Measurements from ENCODE around the gene ABCA7. TPM values are rescaled to one million over a fixed set of nuclear protein-coding genes. Genes with fewer than 3 reads are reported as not detected.

Gene ABCA7
- total RNA-seq, 1 donor from 2014 or later: 0.78 TPM

DNA sequence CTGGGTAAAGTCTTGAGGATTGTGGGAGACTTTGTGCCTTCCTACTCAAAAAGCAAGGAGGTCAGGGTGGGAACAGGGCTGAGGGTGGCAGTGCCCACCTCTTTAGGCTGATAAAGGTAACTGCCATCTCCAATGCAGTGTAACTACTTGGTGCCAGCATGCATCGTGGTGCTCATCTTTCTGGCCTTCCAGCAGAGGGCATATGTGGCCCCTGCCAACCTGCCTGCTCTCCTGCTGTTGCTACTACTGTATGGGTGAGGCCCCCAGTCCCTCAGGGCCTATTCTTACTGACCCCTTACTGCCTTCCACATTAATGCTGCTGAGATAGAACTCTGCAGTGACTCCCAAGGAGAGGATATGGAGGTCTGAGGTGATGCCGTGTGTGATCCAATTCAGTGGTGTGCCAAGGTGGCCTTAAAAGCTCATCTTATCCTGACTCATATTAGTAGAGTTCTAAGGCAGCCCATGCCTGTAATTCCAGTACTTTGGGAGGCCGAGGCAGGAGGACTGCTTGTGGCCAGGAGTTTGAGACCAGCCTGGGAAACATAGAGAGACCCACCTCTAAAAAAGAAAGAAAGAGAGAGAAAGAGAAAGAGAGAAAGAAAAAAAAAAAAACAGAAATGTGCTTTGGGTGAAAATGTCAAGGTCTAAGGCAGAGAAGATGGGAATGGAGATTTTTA lies 17.4 kb downstream of the ABCA7 start:
- DNase-seq: no peak

DNA sequence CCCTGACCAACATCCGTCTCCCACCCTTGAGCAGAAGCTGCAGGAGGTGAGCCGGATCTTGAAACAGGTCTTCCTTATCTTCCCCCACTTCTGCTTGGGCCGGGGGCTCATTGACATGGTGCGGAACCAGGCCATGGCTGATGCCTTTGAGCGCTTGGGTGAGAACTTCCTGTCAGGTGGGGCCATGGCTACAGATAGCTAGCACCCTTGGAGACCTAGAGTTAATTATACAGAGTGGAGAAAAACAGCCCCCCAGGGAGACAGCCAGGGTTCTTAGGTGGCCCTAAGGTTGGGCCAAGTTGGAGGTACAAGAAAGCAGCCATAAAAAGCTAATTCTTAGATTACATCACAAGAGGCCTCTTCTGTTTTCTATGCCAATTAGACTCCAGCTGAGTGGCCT lies 18.2 kb downstream of the ABCA7 start:
- DNase-seq: no peak

DNA sequence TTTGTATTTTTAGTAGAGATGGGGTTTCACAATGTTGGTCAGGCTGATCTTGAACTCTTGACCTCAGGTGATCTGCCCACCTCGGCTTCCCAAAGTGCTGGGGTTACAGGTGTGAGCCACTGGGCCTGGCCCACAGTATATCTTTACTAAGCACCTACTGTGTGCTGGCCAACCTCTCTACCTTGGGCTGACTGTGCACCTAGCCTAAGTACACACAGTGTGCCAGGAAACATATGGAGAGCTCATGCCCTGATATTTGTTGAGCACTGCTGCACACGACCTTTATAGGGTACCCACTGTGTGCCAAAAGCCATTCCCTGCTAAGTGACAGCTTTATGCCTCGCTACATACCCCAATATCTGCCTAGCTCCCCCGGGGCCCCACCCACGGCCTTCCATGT lies 20.8 kb downstream of the ABCA7 start:
- DNase-seq: no peak

DNA sequence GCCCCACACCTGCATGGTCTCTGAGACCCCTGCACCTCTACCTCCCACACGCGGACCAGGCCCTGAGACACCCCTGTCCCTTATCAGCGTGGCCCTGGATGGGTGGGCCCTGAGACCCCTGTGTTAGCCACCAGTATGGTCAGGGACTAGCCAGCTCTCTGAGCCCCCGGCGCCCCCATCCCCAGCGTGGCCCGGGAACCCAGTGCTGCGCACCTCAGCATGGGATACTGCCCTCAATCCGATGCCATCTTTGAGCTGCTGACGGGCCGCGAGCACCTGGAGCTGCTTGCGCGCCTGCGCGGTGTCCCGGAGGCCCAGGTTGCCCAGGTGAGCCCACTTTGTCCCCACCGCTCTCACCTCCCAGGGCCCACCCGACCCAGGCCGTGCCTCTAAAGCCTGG lies 22.1 kb downstream of the ABCA7 start:
- DNase-seq: no peak

DNA sequence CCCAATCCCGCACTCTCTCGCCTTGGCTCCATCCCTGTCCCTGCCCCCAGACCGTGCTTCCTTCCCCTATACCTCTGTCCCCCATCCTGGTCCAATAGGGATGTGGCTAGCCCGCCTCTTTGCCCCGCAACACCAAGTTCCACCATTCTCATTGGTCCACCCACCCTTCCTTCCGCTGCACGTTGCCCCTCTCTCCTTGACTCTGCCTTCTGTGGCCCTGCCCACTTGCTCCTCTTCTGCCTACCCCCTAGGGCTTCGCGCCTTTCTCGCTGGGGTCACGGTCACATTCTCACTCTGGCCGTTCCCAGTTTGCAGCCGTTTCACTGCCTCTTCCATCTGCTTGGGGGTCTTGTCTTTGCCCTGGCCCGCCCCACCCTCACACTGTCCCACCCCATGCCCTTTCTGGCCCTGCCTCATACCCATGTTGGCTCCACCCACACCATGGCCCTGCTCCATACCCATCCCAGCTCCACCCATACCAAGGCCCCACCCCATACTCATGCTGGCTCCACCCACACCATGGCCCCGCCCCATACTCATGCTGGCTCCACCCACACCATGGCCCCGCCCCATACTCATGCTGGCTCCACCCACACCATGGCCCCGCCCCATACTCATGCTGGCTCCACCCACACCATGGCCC lies 22.6 kb downstream of the ABCA7 start:
- no peak for DNase-seq

DNA sequence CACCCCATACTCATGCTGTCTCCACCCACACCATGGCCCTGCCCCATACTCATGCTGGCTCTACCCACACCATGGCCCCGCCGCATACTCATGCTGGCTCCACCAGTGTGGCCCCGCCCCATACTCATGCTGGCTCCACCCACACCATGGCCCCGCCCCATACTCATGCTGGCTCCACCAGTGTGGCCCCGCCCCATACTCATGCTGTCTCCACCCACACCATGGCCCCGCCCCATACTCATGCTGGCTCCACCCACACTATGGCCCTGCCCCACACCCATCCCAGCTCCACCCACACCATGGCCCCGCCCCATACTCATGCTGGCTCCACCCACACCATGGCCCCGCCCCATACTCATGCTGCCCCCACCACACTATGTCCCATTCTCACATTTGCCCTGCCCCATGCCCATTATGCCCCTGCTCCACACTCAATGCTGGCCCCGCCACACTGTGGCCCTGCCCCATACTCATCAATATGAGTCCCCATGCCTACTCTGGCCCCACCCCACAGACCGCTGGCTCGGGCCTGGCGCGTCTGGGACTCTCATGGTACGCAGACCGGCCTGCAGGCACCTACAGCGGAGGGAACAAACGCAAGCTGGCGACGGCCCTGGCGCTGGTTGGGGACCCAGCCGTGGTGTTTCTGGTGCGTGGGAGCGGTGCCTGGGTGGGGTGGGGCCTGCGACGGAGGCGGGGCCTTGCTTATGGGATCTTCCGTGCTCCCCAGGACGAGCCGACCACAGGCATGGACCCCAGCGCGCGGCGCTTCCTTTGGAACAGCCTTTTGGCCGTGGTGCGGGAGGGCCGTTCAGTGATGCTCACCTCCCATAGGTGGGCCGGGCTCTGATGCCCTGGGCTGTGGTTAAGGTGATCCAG lies 23.4 kb downstream of the ABCA7 start:
- no peak for DNase-seq

DNA sequence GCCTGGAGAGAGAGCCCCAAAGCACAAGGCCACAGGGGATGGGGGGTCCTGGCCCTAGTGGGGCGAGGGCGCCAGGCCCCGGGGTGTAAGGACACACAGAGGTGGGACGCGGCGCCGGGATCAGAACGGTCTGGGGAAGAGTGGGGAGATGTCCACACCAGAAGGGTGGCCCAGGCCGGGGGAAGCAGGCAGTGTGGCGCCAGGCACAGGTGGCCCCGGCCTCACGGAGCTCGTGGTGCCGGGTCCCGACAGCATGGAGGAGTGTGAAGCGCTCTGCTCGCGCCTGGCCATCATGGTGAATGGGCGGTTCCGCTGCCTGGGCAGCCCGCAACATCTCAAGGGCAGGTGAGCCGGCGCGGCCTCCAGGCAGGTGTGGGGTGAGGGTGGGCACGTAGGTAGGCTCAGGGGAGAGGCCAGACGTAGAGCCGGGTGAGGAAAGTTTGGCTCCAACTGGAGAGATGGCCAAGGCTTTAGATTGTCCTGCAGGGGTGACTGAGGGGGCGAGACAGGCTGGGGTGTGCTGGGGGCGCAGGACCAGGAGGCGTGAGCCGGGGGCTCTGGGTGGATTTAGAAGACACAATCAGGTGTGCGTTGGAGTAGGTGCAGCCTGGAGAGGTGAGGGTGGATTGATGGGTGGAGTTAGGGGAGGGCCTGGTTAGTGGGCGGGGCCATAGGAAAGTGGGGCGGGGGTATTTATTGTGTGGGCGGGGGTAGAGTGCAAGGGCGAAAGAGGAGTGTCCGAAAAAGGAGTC lies 24.2 kb downstream of the ABCA7 start:
- DNase-seq: no peak

DNA sequence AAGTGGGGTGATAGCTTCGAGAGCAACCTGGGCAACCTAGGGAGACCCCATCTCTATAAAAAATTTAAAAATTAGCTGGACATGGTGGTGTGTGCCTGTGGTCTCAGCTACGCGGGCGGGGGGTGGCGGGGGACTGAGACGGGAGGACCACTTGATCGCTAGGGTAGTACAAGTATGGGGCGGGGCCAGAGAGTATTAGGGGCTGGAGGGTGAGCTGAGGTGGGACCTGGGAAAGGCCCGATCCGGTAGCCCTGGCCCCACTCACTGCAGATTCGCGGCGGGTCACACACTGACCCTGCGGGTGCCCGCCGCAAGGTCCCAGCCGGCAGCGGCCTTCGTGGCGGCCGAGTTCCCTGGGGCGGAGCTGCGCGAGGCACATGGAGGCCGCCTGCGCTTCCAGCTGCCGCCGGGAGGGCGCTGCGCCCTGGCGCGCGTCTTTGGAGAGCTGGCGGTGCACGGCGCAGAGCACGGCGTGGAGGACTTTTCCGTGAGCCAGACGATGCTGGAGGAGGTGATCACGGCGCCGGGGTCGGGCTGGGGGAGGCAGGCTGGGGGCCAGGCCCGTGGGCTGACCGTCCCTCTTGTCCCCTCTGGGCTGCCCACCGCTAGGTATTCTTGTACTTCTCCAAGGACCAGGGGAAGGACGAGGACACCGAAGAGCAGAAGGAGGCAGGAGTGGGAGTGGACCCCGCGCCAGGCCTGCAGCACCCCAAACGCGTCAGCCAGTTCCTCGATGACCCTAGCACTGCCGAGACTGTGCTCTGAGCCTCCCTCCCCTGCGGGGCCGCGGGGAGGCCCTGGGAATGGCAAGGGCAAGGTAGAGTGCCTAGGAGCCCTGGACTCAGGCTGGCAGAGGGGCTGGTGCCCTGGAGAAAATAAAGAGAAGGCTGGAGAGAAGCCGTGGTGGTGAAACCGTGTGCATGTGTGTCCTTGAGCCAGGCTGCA lies 25.0 kb downstream of the ABCA7 start:
- no peak for DNase-seq

DNA sequence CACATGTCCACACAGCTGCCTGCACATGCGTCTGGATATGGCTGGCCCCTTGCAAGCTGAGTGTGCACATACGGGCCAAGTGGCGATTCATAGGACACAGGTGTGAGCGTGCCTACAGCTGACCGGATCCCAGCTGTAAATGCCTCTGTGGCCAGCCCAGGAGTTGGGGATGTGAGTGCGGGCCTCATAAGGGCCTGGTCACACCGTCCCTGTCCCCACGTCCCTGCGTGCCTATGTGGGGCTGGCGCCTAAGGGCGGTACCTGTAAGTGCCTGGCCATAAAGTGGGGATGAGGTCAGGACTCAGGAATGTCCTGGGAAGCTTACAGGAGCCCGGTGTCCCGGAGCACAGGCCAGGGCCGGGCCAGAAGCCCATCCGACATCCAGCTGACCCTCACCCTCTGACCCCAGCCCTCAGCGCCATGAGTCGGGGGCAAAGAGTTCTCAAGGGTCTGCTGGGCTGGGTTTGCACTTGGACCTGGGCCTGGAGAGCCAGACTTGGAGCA lies 25.8 kb downstream of the ABCA7 start:
- no peak for DNase-seq

DNA sequence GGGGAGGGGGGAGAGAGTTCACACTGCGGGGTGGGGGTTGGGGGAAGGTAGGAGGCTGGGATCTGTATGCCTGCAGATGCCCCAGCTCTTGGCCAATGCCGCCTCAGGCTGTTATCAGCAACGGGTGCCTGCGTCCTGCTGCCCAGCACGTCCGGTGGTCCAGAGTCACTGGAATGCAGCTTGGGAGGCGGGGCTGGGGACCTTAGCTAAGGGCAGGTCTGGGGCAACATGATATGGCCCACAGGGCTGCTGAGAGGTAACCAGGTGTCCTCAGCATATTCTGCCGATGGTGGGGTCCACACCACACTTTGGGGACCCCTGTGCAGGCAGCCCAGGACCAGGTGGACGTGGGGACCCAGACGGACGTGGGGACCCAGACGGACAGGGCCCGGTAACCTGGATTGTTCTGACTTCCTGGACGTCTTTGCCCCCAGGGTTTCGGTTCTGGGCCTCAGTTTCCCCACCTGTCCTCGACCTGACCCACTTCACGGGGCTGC lies 26.4 kb downstream of the ABCA7 start:
- no peak for DNase-seq

DNA sequence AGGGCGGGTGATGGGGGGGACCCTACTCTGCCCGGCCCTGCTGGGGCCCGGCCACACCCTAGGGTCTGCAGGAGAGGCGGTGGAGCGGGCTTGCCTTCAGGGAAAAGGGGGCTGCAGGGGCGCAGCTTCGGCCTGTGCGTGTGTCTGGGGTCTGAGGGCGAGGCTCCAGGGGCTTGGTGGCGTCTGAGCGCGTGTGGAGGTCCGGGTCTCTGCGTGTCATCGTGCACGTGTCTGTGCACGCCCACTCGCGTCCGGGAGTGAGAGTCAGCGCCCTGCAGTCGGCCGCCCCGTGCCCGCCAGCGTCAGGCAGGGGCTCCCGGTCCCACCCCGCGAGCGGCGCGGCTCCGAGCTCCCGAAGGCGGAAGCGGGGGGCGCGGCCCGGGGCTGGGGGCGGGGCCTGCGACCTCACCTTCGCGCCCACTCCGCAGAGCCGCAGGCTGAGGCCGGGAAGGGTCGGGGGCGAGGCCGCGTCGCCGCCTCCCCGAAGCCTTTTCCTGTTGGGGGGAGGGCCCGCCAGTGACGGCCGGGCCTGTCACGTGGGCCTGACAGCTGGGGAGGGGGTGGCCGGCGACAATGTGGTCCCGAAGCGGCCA lies 26.9 kb downstream of the ABCA7 start, which contains the start of gene ARHGAP45:
Gene ARHGAP45 (plus strand): TSS at position 420 of the 593 bp plus-strand sequence. CDS start 239 bp downstream, outside the sequence.
- DNase-seq: no peak

DNA sequence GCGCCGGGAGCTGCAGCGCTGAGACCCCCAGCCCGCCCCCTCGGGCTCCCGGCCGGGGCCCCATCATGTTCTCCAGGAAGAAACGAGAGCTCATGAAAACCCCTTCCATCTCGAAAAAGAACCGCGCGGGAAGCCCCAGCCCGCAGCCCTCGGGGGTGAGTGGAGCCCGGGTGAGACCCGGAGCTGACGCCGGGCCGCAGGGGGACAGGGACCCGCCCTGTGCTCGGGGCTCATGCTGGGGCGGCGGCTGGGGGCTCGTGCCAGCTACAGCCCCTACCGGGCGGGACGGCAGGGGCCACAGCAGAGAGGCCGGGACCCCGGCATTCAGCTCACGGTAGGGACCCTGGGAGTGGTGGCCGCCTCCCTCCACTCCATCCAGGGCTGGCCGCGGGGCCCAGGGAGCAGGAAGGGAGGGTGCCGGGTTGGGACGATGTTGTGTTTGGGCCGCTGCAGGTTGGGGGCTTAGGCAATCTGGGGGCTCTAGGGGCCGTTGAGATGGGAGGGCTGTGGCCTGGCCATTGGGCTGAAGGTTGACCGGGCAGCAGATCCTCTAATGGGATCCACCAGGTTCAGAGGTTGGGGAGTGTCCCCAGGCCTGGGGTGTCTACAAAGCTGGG lies 27.5 kb downstream of the ABCA7 start:
- DNase-seq: no peak

DNA sequence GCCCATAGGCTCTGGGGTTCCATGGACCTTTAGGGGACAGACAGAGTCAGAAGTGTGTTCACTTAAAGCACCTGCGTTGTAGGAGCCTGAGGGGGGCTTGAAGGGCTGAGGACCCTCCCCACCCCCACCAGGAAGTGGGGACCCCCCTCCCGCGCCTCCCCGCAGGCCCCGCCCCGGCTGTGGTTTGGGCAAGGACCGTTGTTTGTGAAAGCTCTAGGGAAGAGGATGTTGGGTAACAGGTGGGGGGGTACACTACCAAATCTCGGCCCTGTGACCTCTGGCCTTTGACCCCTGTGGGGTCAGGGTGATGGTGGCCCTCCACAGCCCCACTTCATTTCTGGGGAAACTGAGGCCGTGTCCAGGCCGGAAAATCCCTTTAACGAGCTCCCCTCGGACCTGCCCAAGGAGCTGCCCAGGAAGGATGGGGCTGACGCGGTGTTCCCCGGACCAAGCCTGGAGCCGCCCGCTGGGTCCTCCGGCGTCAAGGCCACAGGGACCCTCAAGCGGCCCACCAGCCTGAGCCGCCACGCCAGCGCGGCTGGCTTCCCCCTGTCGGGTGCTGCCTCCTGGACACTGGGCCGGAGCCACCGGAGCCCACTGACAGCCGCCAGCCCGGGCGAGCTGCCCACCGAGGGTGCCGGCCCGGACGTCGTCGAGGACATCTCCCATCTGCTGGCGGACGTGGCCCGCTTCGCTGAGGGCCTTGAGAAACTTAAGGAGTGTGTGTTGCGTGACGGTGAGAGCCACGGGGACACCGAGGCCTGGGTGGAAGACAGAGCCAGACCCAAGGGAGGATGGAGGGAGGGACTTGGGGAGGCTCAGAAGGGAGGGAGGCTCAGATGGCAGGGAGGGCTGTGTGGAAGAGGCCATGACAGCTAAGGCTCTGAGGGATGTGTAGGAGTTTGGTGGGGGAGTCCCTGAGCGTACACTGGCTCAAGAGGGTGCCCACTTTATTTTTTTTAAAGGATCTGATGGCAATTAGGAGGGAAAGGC lies 28.4 kb downstream of the ABCA7 start:
- no peak for DNase-seq

DNA sequence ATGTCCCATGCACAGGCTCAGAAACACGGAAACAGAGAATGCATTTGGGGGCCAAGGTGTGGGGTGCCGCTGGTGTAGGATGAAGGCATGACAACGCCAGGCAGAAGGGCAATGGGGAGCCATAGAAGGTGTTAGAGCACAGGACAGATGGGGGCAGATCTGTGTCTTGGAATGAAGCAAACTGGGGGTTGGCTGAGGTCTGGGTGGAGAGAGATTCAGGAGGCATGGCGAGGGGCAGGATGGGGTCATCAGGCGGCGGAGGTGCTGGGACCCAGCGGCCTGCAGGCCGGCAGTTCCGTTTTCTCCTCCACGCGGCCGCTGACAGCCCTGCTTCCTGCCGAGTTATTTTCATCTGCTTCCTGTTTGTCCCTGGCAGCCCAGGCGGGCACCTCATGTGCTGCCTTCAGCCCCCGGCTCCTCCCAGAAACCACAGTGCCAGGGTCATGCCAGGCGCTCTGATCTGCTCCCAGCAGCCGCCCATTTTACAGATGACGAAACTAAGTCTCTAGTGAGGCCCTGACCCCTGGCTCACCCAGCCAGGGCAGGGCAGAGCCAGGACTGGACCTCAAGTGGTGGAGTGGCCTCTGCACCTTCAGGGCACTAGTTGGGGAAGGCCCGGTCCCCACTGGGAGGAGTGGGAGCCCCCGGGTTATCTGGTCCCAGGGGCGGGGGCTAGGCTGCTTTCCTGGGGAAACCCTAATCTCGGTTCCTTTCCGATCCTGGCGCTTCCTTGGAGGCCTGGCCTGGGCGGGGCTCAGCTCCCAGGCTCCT lies 29.3 kb downstream of the ABCA7 start:
- DNase-seq: no peak

DNA sequence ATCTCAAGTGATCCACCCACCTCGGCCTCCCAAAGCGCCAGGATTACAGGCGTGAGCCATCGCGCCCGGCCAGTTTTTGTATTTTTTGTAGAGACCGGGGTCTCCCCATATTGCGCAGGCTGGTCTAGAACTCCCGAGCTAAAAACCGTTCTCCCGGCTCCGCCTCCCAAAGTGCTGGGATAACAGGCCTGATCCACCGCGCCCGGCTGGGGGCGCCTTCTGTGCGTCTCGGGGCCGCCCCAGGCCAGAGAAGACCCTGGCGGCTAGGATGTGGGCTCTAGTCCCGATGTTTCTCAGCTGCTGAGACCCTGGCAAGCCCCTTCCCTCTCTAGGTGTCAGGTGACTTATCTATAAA lies 30.6 kb downstream of the ABCA7 start:
- DNase-seq: no peak

DNA sequence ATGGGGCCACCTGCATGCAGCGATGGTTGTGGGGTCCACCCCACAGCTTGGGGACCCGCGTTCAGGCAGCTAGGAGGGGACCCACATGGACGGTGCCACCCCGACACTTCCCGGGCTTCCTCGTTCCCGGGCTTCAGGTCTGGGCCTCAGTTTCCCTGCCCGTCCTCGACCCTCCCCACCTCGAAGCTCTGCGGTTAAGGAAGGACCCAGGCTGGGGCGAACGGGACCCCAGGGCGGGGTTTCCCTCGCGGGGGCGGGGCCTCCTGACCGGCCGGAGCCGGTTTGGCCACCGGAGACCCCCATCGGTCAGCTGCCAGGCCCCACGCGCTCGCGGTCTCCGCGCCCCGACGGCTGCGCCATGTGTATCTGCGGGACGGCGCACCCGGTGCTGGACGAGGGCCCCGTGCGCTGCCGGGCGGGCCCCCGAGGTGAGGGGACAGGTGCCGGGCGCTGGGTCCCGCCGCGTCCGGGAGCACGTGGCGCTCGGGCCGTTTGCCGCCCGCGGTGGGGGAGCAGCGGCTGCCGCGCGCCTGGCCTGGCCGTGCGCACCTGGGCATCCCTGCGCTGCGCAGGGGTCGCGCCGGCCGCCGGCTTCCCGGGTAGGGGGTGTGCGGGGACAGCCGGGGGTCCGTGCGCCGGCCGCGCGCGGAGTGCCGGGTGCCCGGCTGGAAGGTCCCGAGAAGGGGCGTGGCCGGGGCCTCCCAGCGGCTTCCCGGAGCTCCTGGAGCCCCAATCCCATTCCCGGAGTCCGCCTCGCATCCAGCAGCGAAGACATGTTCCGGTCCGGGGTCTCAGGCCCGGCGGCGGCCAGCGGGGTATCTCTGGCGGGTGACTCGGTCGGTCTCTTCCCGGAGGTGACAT lies 31.3 kb downstream of the ABCA7 start:
- no peak for DNase-seq

All from occipital lobe (tissue), 2 donors.